K562 (cell line): ENCODE measurements around the gene CELSR3. TPM values are rescaled to one million over a fixed set of nuclear protein-coding genes. Genes with fewer than 3 reads are reported as not detected.

ENCODE experiments used
- BRCA1 ChIP-seq, 2 experiments: fragments of 450-650 bp in 1 of 2; sonication (generic) in 1 of 2; formaldehyde crosslinking in 1 of 2; IDR thresholded peaks; 2 replicates each; pipeline versions ENCODE4 v1.5.0 to v1.6.1; 2017 to 2020; ENCODE audit warnings: mild to moderate bottlenecking in 1 of 2, missing genetic modification reagents in 1 of 2
- CXXC5 ChIP-seq: fragments of 250-450 bp; sonication (Bioruptor Pico); IDR thresholded peaks from 2 replicates; pipeline ENCODE4 v1.8.0; 2022; ENCODE audit warnings: inconsistent platforms, mild to moderate bottlenecking, moderate library complexity
- EP300 ChIP-seq: IDR thresholded peaks from 2 replicates; pipeline ENCODE4 v1.6.1; 2012; ENCODE audit warnings: low read length, improper control_type of control experiment
- ETV6 ChIP-seq, 3 experiments: fragments of 150-350 bp in 1 of 3; sonication (generic) in 1 of 3; formaldehyde crosslinking in 1 of 3; IDR thresholded peaks; 2 replicates each; pipeline versions ENCODE4 v1.6.1 to v1.8.0; 2014 to 2022; ENCODE audit warnings: borderline replicate concordance in 2 of 3, low read depth in 2 of 3, antibody characterized with exemption in 1 of 3, low read length in 1 of 3, mild to moderate bottlenecking in 1 of 3, missing genetic modification reagents in 1 of 3
- FOXA3 ChIP-seq, 2 experiments: fragments of 450-650 bp in 1 of 2; sonication (generic) in 1 of 2; formaldehyde crosslinking; IDR thresholded peaks in 1 of 2; conservative IDR thresholded peaks in 1 of 2; 2 replicates each; pipeline versions ENCODE4 v1.4.0 to v1.8.0; 2020 to 2022; ENCODE audit warnings: mild to moderate bottlenecking in 2 of 2, missing genetic modification reagents in 1 of 2
- FOXK2 ChIP-seq, 2 experiments: fragments of 450-650 bp; IDR thresholded peaks in 1 of 2; conservative IDR thresholded peaks in 1 of 2; 2 replicates each; pipeline ENCODE4 v1.6.1; 2016; ENCODE audit warnings: low read depth in 2 of 2, mild to moderate bottlenecking in 1 of 2
- GABPA ChIP-seq: fragments of 200-800 bp; sonication (Bioruptor generic); conservative IDR thresholded peaks from 2 replicates; pipeline ENCODE4 v1.6.1; 2016; ENCODE audit warnings: low read depth, missing genetic modification characterization, missing compliant biosample characterization
- HDAC2 ChIP-seq: fragments of 450-650 bp; IDR thresholded peaks from 2 replicates; pipeline ENCODE4 v1.6.1; 2016; ENCODE audit warnings: mild to moderate bottlenecking
- HEY1 ChIP-seq: fragments of 250-450 bp; sonication (Bioruptor Pico); IDR thresholded peaks from 2 replicates; pipeline ENCODE4 v1.5.0; 2020; ENCODE audit warnings: mild to moderate bottlenecking, moderate library complexity, borderline replicate concordance
- MCM7 ChIP-seq, 2 experiments: fragments of 450-650 bp; IDR thresholded peaks; 2 replicates each; pipeline ENCODE4 v1.6.1; 2016 to 2018
- MED1 ChIP-seq: sonication (generic); formaldehyde crosslinking; IDR thresholded peaks from 2 replicates; pipeline ENCODE4 v1.8.1; 2023; ENCODE audit warnings: missing genetic modification reagents, borderline replicate concordance
- NFE2 ChIP-seq: IDR thresholded peaks from 2 replicates; pipeline ENCODE4 v1.6.1; 2014; ENCODE audit warnings: antibody characterized with exemption, low read depth
- NFYB ChIP-seq: IDR thresholded peaks from 2 replicates; pipeline ENCODE4 v1.6.1; 2011; ENCODE audit warnings: mild to moderate bottlenecking, moderate library complexity; ENCODE audit not compliant: insufficient read length; ENCODE audit errors: extremely low read depth
- PHF20 ChIP-seq: fragments of 450-650 bp; IDR thresholded peaks from 2 replicates; pipeline ENCODE4 v1.6.1; 2018; ENCODE audit not compliant: partially characterized antibody
- POLR2G ChIP-seq: fragments of 200-400 bp; formaldehyde crosslinking; IDR thresholded peaks from 2 replicates; pipeline ENCODE4 v1.6.1; 2017; ENCODE audit warnings: low read depth, mild to moderate bottlenecking, antibody characterized with exemption, low read length, moderate library complexity
- SMC3 ChIP-seq: conservative IDR thresholded peaks from 2 replicates; pipeline ENCODE4 v1.6.1; 2011; ENCODE audit warnings: low read depth, low read length, improper control_type of control experiment; ENCODE audit not compliant: insufficient read depth
- STAT5A ChIP-seq: IDR thresholded peaks from 2 replicates; pipeline ENCODE4 v1.6.1; 2012; ENCODE audit warnings: low read length, inconsistent platforms, borderline replicate concordance
- TOE1 ChIP-seq, 2 experiments: fragments of 450-650 bp in 1 of 2; sonication (generic) in 1 of 2; formaldehyde crosslinking in 1 of 2; IDR thresholded peaks; 2 replicates each; pipeline versions ENCODE4 v1.7.1 to v1.8.0; 2016 to 2022; ENCODE audit warnings: borderline replicate concordance in 2 of 2, mild to moderate bottlenecking in 2 of 2, antibody characterized with exemption in 1 of 2, inconsistent platforms in 1 of 2, low read depth in 1 of 2, missing genetic modification reagents in 1 of 2, moderate library complexity in 1 of 2
- ZFX ChIP-seq: sonication (generic); formaldehyde crosslinking; IDR thresholded peaks from 2 replicates; pipeline ENCODE4 v1.8.0; 2022; ENCODE audit warnings: mild to moderate bottlenecking, missing genetic modification reagents, moderate library complexity
- ZNF197 ChIP-seq: fragments of 200-800 bp; sonication (Bioruptor generic); IDR thresholded peaks from 2 replicates; pipeline ENCODE4 v1.6.1; 2016; ENCODE audit warnings: low read depth, missing genetic modification characterization, missing compliant biosample characterization
- ZNF224 ChIP-seq: sonication (generic); formaldehyde crosslinking; IDR thresholded peaks from 2 replicates; pipeline ENCODE4 v1.8.0; 2022; ENCODE audit warnings: mild to moderate bottlenecking, missing genetic modification reagents
- ZNF780A ChIP-seq: fragments of 250-450 bp; sonication (Bioruptor Pico); IDR thresholded peaks from 2 replicates; pipeline ENCODE4 v1.5.0; 2021; ENCODE audit warnings: mild to moderate bottlenecking
- polyA plus RNA-seq, 8 experiments: library from polyadenylated mRNA; depleted of rRNA in 4 of 8; stranded (reverse) in 5 of 8; unstranded in 3 of 8; fragments of >200 nt; fragmentation: Nextera tagmentation in 2 of 8; fragmentation: Illumina TruSeq in 1 of 8; extraction: Ambion mirVana in 2 of 8; extraction: Trizol in 1 of 8; gene quantifications; 2 replicates each; pipeline versions ENCODE4 v1.2.1 to v1.2.3, GENCODE V29; 2011 to 2014; ENCODE audit warnings: inconsistent platforms in 1 of 8, missing spikeins in 1 of 8
- total RNA-seq, 7 experiments: library from RNA; depleted of rRNA in 6 of 7; stranded (reverse); fragments of >200 nt in 6 of 7; fragmentation: Illumina TruSeq in 2 of 7; extraction: Trizol in 2 of 7; gene quantifications; 2 replicates each; pipeline versions ENCODE4 v1.2.1 to v1.2.3, GENCODE V29; 2011 to 2021; ENCODE audit warnings: low replicate concordance in 1 of 7
- TF ChIP-seq, protein P1 (sequence below): fragments of 450-650 bp; IDR thresholded peaks from 2 replicates; pipeline ENCODE4 v1.6.1; 2016; ENCODE audit warnings: antibody characterized with exemption
- TF ChIP-seq, protein P2 (sequence below): fragments of 150-350 bp; conservative IDR thresholded peaks from 2 replicates; pipeline ENCODE4 v1.6.1; 2014; ENCODE audit warnings: low read length

Gene CELSR3
- total and polyA plus RNA-seq, 9 of the 15 experiments (the other 6 are each of a cell fraction or from before 2014, with no cell fraction given), result 0.10 to 2.7 (median 0.76) TPM

DNA sequence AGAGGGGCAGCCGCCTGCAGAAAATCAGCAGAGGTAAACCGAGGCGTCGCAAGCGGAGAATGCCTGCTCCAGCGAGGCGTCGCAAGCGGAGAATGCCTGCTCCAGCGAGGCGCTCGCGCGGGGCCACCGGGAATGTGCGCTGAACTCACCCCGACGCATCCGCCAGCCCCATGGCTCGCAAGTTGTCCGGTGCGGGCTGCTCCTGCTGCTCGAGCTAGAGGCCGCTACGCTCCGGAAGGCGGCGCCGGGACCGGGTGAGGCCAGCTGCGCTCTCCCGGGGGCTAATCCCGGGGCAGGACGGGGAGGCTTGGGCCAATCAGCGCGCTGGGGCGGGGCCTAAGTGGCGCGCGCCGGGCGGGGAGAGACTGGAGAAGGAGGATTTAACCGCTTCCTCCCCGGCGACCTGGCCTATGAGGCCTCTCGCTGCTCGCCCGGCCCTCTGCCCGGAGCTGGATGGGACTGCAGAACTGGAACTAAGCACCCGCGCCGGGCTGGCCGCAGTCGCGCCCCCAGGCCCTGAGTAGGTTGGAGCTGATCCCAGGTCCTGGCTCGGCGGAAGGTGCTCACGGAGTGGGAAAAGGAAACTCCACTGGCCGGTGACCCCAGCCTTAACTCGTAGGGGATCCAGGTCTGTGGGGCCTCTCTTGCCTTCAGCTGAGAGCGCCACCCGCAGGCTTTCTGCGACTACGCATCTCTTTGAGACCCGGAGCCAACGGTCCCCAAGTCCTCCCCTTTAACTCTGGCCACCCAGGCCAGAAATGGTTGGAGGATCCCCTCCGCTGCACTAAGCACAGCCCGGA is 27.3 kb downstream of the CELSR3 start, which contains the start of gene SLC26A6 (continued):
- TF ChIP-seq, protein P1, sequence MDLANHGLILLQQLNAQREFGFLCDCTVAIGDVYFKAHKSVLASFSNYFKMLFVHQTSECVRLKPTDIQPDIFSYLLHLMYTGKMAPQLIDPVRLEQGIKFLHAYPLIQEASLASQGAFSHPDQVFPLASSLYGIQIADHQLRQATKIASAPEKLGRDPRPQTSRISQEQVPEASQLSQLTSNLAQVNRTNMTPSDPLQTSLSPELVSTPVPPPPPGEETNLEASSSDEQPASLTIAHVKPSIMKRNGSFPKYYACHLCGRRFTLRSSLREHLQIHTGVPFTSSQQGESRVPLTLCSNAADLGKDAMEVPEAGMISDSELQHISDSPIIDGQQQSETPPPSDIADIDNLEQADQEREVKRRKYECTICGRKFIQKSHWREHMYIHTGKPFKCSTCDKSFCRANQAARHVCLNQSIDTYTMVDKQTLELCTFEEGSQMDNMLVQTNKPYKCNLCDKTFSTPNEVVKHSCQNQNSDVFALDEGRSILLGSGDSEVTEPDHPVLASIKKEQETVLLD, result no peak
- TF ChIP-seq NFE2 (no peak), POLR2G (peak; percentile 91), ZNF224 (no peak), FOXK2 (conservative IDR thresholded peaks at IDR 0.05 in 1 of 2, IDR thresholded peaks at IDR 0.05 in 1 of 2; ENCODE audit: low read depth in 2 of 2) (no peak), ZFX (CRISPR knock-in tag) (peak; percentile 84), MED1 (no peak), ZNF197 (CRISPR knock-in tag) (no peak), SMC3 (0 out of 2 replicates have a peak, but pooled peaks have one; percentile 24), EP300 (no peak), ZNF780A (CRISPR knock-in tag) (no peak), MCM7 (IDR thresholded peaks at IDR 0.05) (no peak), TOE1 (IDR thresholded peaks at IDR 0.05; ENCODE audit: borderline replicate concordance) (peak; percentile 86; the same call in 1 of the 2 replicates), TOE1 (CRISPR knock-in tag; IDR thresholded peaks at IDR 0.05; ENCODE audit: borderline replicate concordance, low read depth) (no peak), FOXA3 (CRISPR knock-in tag; conservative IDR thresholded peaks at IDR 0.05 in 1 of 2, IDR thresholded peaks at IDR 0.05 in 1 of 2) (no peak), GABPA (tag) (peak; percentile 56), STAT5A (no peak), PHF20 (peak; percentile 68), CXXC5 (peak; percentile 84), ETV6 (IDR thresholded peaks at IDR 0.05; ENCODE audit: borderline replicate concordance in 1 of 2, low read depth in 2 of 2, low read length in 1 of 2) (no peak), ETV6 (CRISPR knock-in tag; IDR thresholded peaks at IDR 0.05; ENCODE audit: borderline replicate concordance) (no peak), HEY1 (no peak), BRCA1 (IDR thresholded peaks at IDR 0.05) (no peak), BRCA1 (CRISPR knock-in tag; IDR thresholded peaks at IDR 0.05) (no peak), HDAC2 (0 out of 2 replicates have a peak, but pooled peaks have one; percentile 49), NFYB (peak; percentile 88)
- TF ChIP-seq, protein P2, sequence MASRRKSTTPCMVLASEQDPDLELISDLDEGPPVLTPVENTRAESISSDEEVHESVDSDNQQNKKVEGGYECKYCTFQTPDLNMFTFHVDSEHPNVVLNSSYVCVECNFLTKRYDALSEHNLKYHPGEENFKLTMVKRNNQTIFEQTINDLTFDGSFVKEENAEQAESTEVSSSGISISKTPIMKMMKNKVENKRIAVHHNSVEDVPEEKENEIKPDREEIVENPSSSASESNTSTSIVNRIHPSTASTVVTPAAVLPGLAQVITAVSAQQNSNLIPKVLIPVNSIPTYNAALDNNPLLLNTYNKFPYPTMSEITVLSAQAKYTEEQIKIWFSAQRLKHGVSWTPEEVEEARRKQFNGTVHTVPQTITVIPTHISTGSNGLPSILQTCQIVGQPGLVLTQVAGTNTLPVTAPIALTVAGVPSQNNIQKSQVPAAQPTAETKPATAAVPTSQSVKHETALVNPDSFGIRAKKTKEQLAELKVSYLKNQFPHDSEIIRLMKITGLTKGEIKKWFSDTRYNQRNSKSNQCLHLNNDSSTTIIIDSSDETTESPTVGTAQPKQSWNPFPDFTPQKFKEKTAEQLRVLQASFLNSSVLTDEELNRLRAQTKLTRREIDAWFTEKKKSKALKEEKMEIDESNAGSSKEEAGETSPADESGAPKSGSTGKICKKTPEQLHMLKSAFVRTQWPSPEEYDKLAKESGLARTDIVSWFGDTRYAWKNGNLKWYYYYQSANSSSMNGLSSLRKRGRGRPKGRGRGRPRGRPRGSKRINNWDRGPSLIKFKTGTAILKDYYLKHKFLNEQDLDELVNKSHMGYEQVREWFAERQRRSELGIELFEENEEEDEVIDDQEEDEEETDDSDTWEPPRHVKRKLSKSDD, result no peak
